GM19395 (cell line): ENCODE results near the gene FXYD6.
"Not testable (repeated sequence)": the region's sequence is repeated elsewhere in the genome, so short reads cannot be mapped to it uniquely, and the experiment has no call there.

Experiments used
- ATAC-seq: cut with Tn5 transposase; IDR thresholded peaks from one replicate; pipeline ENCODE4 v1.9.1; 2021; ENCODE audit warnings: mild to moderate bottlenecking, moderate library complexity; ENCODE audit not compliant: unreplicated experiment

Gene FXYD6

DNA sequence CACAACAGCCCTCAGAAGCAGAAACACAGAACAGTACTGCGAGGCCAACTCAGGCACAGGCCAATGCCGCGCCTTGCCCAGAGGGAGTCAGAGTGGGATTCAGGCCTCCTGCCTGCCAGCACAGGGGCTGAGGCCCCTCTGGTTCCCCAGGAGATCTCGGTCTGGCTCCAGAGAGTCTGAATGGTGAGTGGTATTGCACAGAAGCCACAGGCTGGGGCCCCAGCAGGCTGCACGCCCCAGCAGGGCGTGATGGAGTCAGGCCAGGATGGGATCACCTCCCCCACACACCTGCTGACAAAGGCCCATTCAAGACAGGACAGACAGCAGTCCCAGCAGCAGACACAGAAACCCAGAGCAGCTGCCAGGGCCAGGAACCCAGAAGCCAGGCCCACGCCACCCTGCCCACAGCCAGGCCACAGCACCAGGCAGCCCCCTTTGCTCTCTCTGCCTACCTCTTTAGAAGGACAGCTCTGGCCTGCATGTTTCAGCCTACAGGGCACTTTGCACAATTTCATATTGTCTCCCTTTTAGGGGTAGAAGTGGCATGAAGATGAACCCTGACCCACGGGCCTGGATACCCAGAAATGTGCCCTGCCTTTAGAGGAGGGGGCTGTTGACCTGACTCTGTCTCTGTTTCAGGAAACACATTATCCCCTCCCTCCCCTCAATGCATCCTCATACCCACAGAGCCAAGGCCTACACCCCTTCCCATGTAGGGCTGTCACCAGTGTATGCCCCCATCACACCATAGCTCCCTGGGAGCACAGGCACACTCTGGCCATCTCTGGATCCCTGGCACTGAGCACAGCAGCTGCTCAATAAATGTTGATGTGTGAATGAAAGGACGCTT is 6.1 kb downstream of the FXYD6 start:
- ATAC-seq = no peak

DNA sequence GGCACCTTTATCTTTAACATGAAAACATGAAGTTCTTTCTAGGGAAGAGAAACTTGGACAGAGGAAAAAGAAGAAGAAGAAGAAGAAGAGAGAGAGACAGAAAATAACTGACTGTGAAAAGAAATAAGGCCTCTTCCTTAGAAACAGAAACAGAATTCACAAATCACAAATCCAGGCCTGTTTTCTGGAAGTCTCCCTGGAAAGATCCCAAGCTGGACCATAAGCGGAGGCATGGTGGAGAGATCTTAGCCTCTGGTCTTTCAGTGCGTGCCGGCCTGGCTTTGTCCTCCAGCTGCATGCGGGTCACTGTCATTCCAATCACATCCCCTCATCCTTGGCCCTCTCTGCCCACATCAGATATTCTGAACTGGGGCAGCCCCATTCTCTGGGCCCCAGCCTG is 6.9 kb downstream of the FXYD6 start:
- ATAC-seq = no peak

DNA sequence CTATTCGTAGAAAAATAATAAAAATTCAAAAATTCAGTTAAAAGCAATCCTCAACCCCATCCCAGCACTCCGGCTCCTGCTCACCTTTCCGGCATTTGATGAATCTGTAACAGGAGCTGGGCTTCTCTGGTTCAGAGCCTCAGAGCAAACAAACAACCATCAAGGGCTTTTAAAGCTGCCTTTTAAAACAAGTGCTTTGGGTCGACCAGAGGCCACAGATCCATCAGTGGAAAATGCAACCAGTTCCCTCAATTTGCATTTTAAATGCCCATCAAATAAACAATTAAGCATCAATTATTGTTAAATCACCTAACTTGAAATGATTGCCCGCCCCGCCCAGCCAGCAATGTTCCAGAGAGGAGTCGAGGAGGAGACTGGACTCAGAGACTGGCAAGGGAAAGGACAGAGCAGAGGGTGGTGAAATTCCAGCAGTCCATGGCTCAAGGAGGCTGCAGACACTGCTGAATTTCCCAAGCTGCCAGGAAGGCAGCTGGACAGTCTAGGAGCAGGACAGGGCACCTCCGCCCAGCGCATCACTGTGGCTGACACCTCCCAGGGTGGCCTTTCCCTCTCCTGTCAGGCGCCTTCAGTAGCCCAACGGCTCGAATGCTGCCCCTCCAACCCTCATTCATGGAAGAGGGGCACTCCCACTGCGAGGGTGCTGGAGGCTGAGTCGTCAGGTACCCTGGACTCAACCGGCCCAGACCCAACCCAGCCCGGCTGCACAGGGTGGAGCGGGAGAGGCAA is 7.5 kb downstream of the FXYD6 start:
- no peak for ATAC-seq

DNA sequence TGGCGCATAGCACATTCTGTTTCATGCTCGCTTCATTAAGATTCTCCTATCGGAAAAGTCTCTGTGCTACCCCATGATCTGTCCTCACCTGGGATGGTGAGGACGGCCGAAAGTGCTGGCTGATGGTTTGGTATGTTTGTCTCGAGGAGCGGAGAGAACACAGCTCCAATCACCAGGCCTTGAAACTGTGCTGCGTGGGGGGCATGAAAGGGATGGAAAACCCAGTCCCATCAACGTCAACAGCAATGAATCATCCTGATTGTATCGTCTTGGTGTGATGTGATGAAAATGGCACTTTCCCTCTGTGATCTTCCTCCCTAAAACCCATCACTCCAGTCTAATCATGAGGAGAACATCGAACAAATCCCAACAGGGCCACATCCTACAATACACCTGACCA is 8.4 kb downstream of the FXYD6 start:
- no peak for ATAC-seq

DNA sequence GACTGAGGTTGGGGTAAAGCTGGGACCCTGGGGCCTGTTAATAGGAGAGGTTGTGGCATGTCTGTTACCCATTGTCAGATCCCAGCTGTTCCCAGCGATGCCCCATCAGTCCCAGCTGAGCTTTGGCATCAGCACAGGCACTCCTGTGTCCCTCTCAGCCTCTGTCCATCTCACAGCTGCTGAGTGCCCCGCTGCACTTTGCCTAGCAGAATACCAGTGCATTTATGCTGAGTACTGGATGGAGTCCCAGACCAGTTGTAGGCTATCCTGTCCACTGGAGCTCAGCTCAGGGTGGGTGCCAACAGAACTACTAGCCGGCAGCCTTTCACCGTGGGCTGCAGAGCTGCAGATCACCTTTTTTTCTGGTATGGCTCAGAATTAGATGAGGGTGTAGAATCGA is 9.9 kb downstream of the FXYD6 start:
- ATAC-seq = no peak

DNA sequence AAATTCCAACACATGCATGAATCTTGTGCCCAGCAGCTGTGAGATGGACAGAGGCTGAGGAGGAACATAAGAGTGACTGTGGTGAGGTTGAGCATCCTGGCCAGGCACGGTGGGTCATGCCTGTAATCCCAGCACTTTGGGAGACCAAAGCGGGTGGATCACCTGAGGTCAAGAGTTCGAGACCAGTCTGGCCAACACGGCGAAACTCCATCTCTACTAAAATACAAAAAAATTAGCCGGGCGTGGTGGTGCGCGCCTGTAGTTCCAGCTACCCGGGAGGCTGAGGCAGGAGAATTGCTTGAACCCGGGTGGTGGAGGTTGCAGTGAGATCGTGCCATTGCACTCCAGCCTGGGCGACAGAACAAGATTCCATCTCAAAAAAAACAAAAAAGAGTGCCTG is 10.9 kb downstream of the FXYD6 start:
- ATAC-seq = not testable (repeated sequence)

DNA sequence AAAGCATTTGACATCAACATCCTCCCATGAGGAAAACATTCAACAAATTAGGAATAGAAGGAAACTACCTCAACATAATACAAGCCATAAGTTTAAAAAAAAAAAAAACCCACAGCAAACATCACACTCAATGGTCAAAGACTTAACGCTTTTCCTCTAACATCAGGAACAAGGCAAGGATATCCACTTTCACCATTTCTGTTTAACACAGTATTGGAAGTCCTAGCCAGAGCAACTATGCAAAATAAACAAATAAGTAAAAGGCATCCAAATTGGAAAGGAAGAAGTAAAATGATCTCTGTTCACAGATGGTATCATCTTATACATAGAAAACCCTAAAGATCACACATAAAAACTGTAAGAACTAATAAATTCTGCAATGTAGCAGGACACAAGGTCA is 13.1 kb downstream of the FXYD6 start:
- no peak for ATAC-seq

DNA sequence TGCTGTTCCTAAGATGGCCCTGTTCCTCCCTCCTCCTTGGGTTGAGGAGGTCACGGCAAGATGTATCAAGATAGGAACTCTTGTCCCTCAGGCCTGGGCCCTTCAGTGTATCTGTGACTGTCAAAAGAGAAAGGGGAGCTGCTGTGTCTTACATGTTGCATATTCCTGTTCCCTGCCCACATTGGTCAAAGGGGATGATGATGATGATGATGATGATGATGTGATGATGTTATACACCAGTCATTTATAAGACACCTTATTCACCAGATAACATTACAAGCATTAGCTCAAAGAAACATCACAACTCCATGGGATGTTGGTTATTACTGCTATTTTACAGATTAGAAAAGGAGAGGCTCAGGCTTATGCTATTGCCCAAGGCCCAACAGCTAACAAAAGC is 13.7 kb downstream of the FXYD6 start:
- ATAC-seq = no peak

DNA sequence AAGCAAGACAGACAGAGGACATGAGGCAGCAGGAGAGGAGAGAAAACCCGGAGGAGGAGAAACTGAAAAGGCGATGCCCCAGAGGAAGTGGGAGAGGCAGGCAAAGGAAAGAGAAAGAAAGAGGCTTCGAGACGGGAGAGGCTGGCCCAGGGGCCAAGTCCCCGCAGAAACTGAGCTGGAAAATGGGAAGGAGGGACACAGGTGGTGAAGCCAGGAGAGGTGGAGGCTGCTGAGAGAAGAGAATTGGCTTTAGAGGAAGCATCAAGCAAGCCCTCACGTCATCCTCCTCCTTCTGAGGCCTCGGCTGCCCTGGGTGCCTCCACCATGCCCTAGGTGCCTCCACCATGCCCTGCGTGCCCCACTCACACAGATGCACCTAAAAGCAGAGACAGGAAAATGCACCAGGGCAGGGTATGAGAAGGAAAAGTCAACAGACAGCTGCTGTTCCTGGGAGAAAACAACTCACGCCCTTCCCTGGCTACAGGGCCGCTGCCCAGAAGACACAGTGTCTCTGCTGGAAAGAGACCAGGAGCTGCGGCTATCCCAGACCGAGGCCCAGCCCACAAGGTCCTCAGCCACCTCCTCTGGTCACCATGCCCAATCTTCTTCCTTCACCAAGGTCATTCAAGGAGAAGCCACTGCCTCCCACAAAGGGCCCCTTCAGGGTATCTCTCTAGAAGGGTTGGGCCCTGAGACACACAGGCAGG is 14.3 kb downstream of the FXYD6 start:
- ATAC-seq = no peak

DNA sequence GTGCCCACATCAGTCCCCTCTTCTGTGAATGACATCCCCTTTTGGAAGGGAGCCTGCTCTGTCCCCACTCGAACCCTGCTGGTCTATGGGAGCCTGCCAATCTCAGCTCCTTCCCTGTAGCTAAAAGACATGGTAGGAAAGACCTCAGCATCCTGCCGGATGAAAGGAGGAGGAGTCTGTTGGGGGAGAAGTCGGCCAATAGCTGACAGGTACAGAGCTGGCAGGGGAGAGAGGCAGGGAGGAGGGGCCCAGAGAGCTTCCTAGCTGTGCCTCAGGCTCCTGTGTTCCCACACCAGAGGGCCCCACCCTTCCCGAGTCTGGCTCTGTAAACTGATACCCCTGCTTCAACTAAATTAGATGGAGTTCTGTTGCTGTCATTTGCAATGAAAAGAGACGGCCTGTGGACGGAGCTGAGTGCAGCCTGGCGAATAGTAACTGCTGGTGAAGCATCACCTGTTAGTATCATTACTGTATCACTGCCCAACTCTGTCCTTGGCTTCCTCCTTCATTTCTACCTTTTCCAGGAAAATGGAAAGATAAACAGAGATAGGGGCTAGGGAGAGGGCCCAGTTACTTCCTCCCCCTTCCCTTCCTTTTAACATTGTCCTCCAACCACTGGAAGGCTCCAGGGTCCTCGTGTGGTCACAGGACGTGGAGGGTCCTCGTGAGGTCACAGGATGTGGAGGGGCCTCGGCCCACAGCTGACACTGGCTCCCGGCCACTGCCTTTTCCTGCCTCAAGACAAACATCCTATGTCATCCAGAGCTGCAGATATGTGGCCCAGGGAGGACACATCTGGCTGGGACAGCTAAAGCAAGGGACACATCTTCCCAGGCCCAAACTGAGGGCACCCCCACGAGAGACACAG is 15.1 kb downstream of the FXYD6 start:
- ATAC-seq = no peak

DNA sequence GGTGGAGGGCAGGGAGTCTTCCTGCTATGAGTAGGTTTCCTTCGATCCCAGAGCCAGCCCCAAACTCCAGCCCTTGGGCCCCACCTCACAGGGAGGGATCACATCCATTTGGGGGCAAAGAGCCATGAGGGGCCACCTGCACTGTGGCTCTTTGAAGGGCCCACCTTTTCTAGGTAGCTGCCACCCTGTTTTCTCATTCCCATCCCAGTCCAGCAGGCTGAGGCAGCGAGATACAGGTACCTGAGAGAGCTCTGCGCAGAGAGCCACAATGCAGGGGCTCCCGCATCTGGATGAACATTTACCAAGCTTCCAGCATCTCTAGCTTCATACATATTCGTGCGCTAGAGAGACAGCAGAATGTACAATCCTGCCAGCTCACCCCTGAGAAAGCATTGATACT is 16.3 kb downstream of the FXYD6 start:
- no peak for ATAC-seq

DNA sequence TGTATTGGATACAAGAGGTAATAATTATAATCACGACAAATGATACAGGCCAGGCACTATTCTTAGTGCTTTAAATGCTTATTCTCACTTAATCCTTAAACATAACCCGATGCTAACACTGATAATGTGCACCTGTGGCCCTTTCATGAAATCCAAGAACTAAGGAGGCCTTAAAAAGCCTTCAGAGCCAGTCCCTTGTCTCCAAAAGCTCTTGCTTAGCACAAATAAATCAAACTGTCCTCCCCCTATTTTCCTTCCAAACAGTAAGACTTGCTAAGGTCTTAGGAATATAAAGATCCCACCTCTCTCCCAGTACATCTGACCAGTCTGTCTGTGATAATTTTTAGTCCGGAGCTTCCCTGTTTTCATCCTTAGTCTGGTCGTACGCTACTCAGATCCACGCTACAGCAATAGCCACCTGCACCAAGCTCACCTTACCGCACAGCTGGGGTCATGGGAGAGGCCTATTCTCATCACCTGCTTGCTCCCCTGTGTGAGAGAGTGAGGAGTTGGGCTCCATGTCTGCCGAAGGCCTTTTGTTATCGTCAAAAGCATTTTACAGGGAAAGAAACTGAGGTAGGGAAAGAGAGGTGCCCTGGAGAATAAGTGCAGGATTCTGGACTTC is 16.9 kb downstream of the FXYD6 start:
- no peak for ATAC-seq

DNA sequence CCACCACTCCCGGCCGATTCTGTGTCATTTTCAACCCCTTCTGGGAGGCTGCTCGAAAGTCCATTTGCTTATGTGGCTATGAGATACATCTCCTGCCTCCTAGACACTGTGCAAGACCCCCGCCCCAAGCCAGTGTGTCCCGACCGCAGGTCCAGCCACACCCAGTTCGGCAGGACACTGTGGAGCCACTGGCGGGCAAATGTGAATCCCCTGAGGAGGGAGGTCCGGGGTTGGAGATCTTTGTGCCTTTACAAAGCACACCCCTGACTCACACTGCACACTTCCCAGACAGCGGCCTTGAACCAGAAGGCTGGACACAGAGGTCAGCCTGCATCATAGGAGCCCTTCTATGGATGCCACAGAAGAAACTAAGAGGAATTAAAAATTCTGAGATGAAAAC is 17.4 kb downstream of the FXYD6 start:
- no peak for ATAC-seq

DNA sequence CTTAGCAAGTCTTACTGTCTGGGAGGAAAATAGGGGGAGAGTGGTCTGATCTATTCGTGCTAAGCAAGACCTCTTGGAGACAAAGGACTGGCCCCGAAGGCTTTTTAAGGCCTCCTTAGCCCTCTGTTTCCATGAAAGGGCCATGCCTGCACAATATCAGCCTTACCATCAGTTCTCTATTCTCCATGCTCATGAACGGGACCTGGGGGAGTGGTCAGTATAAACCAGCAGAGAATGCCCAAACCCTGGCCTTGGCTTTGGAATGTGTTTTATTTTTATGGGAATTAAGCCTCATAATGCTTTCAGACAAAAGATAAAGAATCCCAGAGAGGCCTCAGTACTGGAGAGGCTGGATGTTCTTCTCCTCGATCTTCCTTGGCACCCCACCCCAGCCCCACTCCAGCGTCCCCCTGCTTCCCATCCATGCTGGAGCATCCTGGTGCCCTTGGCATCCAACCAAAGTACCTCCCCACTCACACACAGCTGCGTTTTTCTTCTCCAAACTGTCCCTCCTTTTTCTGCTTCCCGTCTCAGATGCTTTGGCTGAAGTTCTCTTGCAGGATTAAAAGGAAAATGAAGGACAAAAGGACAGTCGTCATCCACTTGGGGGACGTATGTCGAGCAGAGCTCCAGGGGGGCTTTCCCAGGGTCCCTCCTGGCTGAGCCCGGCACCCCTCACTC is 18.6 kb downstream of the FXYD6 start:
- no peak for ATAC-seq

DNA sequence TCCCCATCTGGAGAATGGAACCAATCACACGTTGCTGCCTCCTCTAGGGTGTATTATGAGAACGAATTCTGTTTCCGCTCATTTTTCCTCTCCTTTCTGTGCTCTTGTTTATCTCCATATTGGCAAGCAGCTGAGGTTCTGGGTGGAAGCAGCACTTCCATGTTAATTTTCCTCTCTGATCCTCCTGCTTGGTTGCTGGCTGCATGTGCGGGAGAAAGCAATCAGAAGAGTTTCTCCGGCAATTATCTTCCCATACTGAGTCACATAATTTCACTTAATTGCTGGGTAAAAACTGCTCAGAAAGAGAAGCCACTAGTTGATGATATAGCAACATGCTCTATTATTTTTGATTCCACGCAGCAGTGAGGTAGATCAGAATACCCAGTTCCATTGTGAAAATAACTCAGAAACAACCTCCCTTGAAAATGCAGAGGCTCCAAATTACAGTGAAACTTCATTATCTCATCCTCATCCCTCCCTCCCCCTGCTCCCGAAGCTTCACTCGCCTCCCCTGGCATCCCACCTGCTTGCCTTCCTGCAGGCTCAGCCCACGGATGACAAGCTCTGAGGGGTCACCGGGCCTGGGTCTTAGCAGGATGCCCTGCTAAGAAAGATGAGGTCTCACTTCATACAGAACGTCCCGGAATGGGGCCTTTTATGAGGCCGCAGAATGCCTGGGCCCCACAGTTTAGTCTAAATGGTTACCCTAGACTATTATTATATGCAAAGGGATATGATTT is 20.4 kb downstream of the FXYD6 start:
- ATAC-seq = no peak

DNA sequence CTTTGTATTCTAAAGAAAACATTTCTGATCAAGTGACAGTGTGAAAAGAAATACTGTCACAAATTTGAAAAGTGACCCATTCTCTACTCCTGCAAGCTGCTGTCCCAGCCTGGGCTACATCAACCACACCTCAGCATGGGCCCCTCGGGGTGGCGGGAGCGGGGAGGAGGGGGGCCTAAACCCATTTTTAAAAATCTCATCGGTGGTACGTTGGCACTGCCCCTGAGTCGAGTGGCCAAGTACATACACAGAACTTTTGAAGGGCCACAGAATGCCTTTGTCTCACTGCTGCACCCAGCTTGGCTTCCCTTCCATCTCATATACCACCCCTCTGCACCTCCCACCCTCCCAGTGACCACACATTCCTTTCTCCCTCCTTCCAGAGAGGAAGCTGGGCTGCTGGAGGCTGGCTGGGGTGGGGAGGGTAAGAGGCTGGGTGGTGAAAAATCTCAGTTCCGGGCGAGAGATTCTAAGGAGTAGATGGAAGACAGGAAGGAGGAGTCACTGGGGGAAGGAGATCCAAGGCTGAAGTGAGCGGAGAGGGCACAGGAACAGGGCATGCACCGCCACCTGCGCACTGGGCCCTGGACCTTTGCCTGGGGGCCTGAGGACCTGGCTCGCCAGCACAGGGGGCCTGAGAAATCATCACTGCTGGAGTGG is 21.1 kb downstream of the FXYD6 start:
- no peak for ATAC-seq

DNA sequence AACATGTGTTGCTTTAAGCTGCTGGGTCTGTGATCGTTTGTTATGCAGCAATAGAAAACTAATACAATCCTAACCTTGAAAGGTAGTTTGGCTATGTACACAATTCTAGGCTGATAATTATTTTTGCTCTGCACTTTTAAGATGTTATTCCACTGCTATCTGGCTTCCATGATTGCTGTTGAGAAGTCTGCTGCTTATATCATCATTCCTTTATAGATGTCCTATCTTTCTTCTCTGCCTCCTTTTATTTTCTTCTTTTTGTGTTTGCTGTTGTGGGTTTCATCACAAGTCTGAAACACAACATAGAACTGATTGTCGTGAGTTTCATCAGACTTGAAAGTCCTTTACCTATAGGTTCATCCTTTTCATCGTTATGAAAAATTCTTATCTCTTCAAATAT is 24.1 kb downstream of the FXYD6 start:
- ATAC-seq = no peak

DNA sequence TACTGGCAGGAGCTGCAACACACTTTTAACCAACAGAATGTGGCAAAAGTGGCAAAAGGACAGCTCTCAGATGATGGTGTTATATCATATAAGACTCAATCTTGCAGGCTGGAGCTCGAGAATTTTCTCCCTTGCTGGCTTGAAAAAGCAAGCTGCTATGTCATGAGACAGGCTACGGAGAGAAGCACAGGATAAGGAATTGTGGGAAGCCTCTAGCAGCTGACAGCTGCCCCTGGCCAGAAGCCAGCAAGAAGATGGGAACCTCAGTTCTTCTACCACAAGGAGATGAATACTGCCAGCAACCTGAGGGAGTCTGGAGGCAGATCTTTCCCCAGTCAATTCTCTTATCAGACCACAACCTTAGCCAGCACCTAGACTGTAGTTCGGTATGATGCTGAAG is 24.6 kb downstream of the FXYD6 start:
- ATAC-seq = no peak

DNA sequence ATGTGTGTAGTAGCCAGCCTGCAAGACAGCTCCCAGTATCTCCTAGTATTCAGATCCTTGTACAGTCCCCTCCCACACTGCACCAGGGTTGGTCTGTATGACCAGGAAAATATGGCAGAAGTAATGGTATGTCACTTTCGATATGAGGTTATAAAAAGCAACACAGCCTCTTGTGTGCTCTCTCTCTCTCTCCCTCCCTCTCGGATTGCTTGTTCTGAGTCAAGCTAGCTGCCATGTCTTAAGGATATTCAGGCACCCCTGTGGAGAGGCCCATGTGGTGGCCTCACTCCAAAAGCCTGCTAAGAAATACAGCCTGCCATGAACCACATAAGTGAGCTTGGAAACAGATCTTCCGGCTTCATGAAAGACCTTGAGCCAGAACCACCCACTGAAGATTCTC is 25.4 kb downstream of the FXYD6 start:
- no peak for ATAC-seq
